ENCODE results near the gene TMPRSS11D. TPM values are rescaled to one million over a fixed set of nuclear protein-coding genes. Genes with fewer than 3 reads are reported as not detected.
A peak's percentile ranks its signal among the peaks of the same experiment; 100 is the strongest.

Gene TMPRSS11D
- total and polyA plus RNA-seq, 7 experiments from 2014 or later, result not detected

- Histone ChIP-seq H3K27me3 (ENCODE audit: control insufficient read depth in 2 of 2, insufficient read depth in 2 of 2, low read length in 2 of 2) (no peaks in the 10 kb centered on the region), H3K36me3 (ENCODE audit: control insufficient read depth in 2 of 3, insufficient read depth in 3 of 3, low read length in 3 of 3) (no peaks in the 10 kb centered on the region), H3K9me3 (ENCODE audit: control insufficient read depth in 2 of 3, low read length in 3 of 3) (no peaks in the 10 kb centered on the region), H3K27ac (ENCODE audit: low read depth, low read length) (no peak overlapping the region), H3K4me3 (ENCODE audit: low read length) (no peak overlapping the region), H3K4me1 (ENCODE audit: control insufficient read depth in 2 of 2, insufficient read depth in 2 of 2, low read length in 2 of 2) (no peaks in the 10 kb centered on the region)
- no peak for DNase-seq
- ChIA-PET CTCF (no interaction called here), POLR2A (no interaction called here)
- intact Hi-C loops (cut with micrococcal nuclease), result no loop called here
- no peak for ATAC-seq
- no peaks in the 10 kb centered on the region for H3K27me3 Mint-ChIP-seq
- H3K27ac Mint-ChIP-seq, result no peak overlapping the region
- no peak overlapping the region for H3K4me3 Mint-ChIP-seq
- no peaks in the 10 kb centered on the region for H3K36me3 Mint-ChIP-seq
- peaks cover 0 to 7% (median 0%) of the 10 kb centered on the region in 7 donors for H3K4me1 Mint-ChIP-seq
- peaks cover 0 to 13% (median 0%) of the 10 kb centered on the region in 11 donors for H3K9me3 Mint-ChIP-seq
These were observed 9.1 kb upstream of the TMPRSS11D start for GRCh38 chr4:67892905-67893304.

- Mint-ChIP-seq H3K27me3 (no peaks in the 10 kb centered on the region), H3K4me1 (peaks cover 0 to 7% (median 0%) of the 10 kb centered on the region in 7 donors), H3K36me3 (no peaks in the 10 kb centered on the region), H3K27ac (no peak overlapping the region), H3K9me3 (peaks cover 0 to 13% (median 0%) of the 10 kb centered on the region in 11 donors), H3K4me3 (no peak overlapping the region)
- no peaks in the 10 kb centered on the region for H3K27me3 ChIP-seq (ENCODE audit: control insufficient read depth in 2 of 2, insufficient read depth in 2 of 2, low read length in 2 of 2)
- ChIA-PET POLR2A (no interaction called here), CTCF (no interaction called here)
- no peaks in the 10 kb centered on the region for H3K9me3 ChIP-seq (ENCODE audit: control insufficient read depth in 2 of 3, low read length in 3 of 3)
- DNase-seq (no peak), ATAC-seq (no peak)
- no peak overlapping the region for H3K4me3 ChIP-seq (ENCODE audit: low read length)
- intact Hi-C loops (cut with micrococcal nuclease), result no loop called here
- H3K4me1 ChIP-seq (ENCODE audit: control insufficient read depth in 2 of 2, insufficient read depth in 2 of 2, low read length in 2 of 2), result no peaks in the 10 kb centered on the region
- H3K27ac ChIP-seq (ENCODE audit: low read depth, low read length), result no peak overlapping the region
- H3K36me3 ChIP-seq (ENCODE audit: control insufficient read depth in 2 of 3, insufficient read depth in 3 of 3, low read length in 3 of 3), result no peaks in the 10 kb centered on the region
These were observed 8.5 kb upstream of the TMPRSS11D start for GRCh38 chr4:67892253-67892652.

- Histone ChIP-seq H3K4me1 (ENCODE audit: control insufficient read depth in 2 of 2, insufficient read depth in 2 of 2, low read length in 2 of 2) (no peaks in the 10 kb centered on the region), H3K4me3 (ENCODE audit: low read length) (no peak overlapping the region), H3K27ac (ENCODE audit: low read depth, low read length) (no peak overlapping the region), H3K9me3 (ENCODE audit: control insufficient read depth in 2 of 3, low read length in 3 of 3) (no peaks in the 10 kb centered on the region), H3K27me3 (ENCODE audit: control insufficient read depth in 2 of 2, insufficient read depth in 2 of 2, low read length in 2 of 2) (no peaks in the 10 kb centered on the region), H3K36me3 (ENCODE audit: control insufficient read depth in 2 of 3, insufficient read depth in 3 of 3, low read length in 3 of 3) (no peaks in the 10 kb centered on the region)
- no peaks in the 10 kb centered on the region for H3K27me3 Mint-ChIP-seq
- H3K4me3 Mint-ChIP-seq, result no peak overlapping the region
- DNase-seq (no peak), ATAC-seq (no peak)
- POLR2A ChIA-PET, result no interaction called here
- peaks cover 0 to 13% (median 0%) of the 10 kb centered on the region in 11 donors for H3K9me3 Mint-ChIP-seq
- CTCF ChIA-PET, result no interaction called here
- peaks cover 0 to 7% (median 0%) of the 10 kb centered on the region in 7 donors for H3K4me1 Mint-ChIP-seq
- intact Hi-C loops (cut with micrococcal nuclease), result no loop called here
- H3K27ac Mint-ChIP-seq, result no peak overlapping the region
- H3K36me3 Mint-ChIP-seq, result no peaks in the 10 kb centered on the region
These were observed 7.8 kb upstream of the TMPRSS11D start for GRCh38 chr4:67891645-67892044.

GRCh38 chr4:67886281-67886680 is 2.5 kb upstream of the TMPRSS11D start:
- intact Hi-C loops (cut with micrococcal nuclease), result no loop called here
- no peak for DNase-seq
- H3K4me1 ChIP-seq (ENCODE audit: control insufficient read depth in 2 of 2, insufficient read depth in 2 of 2, low read length in 2 of 2), result no peaks in the 10 kb centered on the region

GRCh38 chr4:67885762-67886161 is 2.0 kb upstream of the TMPRSS11D start:
- Histone ChIP-seq H3K4me3 (ENCODE audit: low read length) (no peak overlapping the region), H3K36me3 (ENCODE audit: control insufficient read depth in 2 of 3, insufficient read depth in 3 of 3, low read length in 3 of 3) (no peaks in the 10 kb centered on the region), H3K27me3 (ENCODE audit: control insufficient read depth in 2 of 2, insufficient read depth in 2 of 2, low read length in 2 of 2) (no peaks in the 10 kb centered on the region), H3K9me3 (ENCODE audit: control insufficient read depth in 2 of 3, low read length in 3 of 3) (no peaks in the 10 kb centered on the region), H3K4me1 (ENCODE audit: control insufficient read depth in 2 of 2, insufficient read depth in 2 of 2, low read length in 2 of 2) (no peaks in the 10 kb centered on the region), H3K27ac (ENCODE audit: low read depth, low read length) (no peak overlapping the region)
- no peak overlapping the region for H3K4me3 Mint-ChIP-seq
- peaks cover 0 to 8% (median 0%) of the 10 kb centered on the region in 11 donors for H3K9me3 Mint-ChIP-seq
- H3K27me3 Mint-ChIP-seq, result peaks cover 0 to 17% (median 5%) of the 10 kb centered on the region in 5 donors
- intact Hi-C loops (cut with micrococcal nuclease), result no loop called here
- peak; percentile 20 for ATAC-seq
- CTCF ChIA-PET, result no interaction called here
- no peaks in the 10 kb centered on the region for H3K36me3 Mint-ChIP-seq
- no peak for DNase-seq
- H3K27ac Mint-ChIP-seq, result no peak overlapping the region
- H3K4me1 Mint-ChIP-seq, result peaks cover 0 to 9% (median 0%) of the 10 kb centered on the region in 7 donors
- POLR2A ChIA-PET, result no interaction called here

More at GRCh38 chr4:67886281-67886680, 2.5 kb upstream of the TMPRSS11D start:
- ChIA-PET POLR2A (interaction anchor here (0.7 kb wide), 1 partner anchor 123 kb away, joined by 3 read pairs; no protein-coding TSS in a partner anchor), CTCF (no interaction called here)
- Mint-ChIP-seq H3K9me3 (peaks cover 0 to 8% (median 0%) of the 10 kb centered on the region in 11 donors), H3K27ac (no peak overlapping the region), H3K4me3 (no peak overlapping the region), H3K36me3 (no peaks in the 10 kb centered on the region), H3K4me1 (peaks cover 0 to 9% (median 0%) of the 10 kb centered on the region in 7 donors), H3K27me3 (peaks cover 0 to 12% (median 5%) of the 10 kb centered on the region in 5 donors)
- Histone ChIP-seq H3K36me3 (ENCODE audit: control insufficient read depth in 2 of 3, insufficient read depth in 3 of 3, low read length in 3 of 3) (no peaks in the 10 kb centered on the region), H3K27me3 (ENCODE audit: control insufficient read depth in 2 of 2, insufficient read depth in 2 of 2, low read length in 2 of 2) (no peaks in the 10 kb centered on the region), H3K27ac (ENCODE audit: low read depth, low read length) (no peak overlapping the region), H3K4me3 (ENCODE audit: low read length) (no peak overlapping the region), H3K9me3 (ENCODE audit: control insufficient read depth in 2 of 3, low read length in 3 of 3) (no peaks in the 10 kb centered on the region)
- peak; percentile 49 for ATAC-seq

- POLR2A ChIA-PET, result no interaction called here
- Mint-ChIP-seq H3K4me3 (no peak overlapping the region), H3K27me3 (peaks cover 0 to 17% (median 5%) of the 10 kb centered on the region in 5 donors), H3K27ac (no peak overlapping the region), H3K4me1 (peaks cover 0 to 5% (median 0%) of the 10 kb centered on the region in 7 donors), H3K36me3 (no peaks in the 10 kb centered on the region), H3K9me3 (peaks cover 0 to 4% (median 0%) of the 10 kb centered on the region in 11 donors)
- no peaks in the 10 kb centered on the region for H3K27me3 ChIP-seq (ENCODE audit: control insufficient read depth in 2 of 2, insufficient read depth in 2 of 2, low read length in 2 of 2)
- CTCF ChIA-PET, result no interaction called here
- no peaks in the 10 kb centered on the region for H3K4me1 ChIP-seq (ENCODE audit: control insufficient read depth in 2 of 2, insufficient read depth in 2 of 2, low read length in 2 of 2)
- DNase-seq, result no peak
- ATAC-seq, result no peak
- intact Hi-C loops (cut with micrococcal nuclease), result no loop called here
- no peak overlapping the region for H3K27ac ChIP-seq (ENCODE audit: low read depth, low read length)
- H3K4me3 ChIP-seq (ENCODE audit: low read length), result no peak overlapping the region
- H3K36me3 ChIP-seq (ENCODE audit: control insufficient read depth in 2 of 3, insufficient read depth in 3 of 3, low read length in 3 of 3), result no peaks in the 10 kb centered on the region
- no peaks in the 10 kb centered on the region for H3K9me3 ChIP-seq (ENCODE audit: control insufficient read depth in 2 of 3, low read length in 3 of 3)
These were observed 899 bp upstream of the TMPRSS11D start for GRCh38 chr4:67884701-67885100.

- Histone ChIP-seq H3K4me1 (ENCODE audit: control insufficient read depth in 2 of 2, insufficient read depth in 2 of 2, low read length in 2 of 2) (no peaks in the 10 kb centered on the region), H3K4me3 (ENCODE audit: low read length) (no peak overlapping the region), H3K36me3 (ENCODE audit: control insufficient read depth in 2 of 3, insufficient read depth in 3 of 3, low read length in 3 of 3) (no peaks in the 10 kb centered on the region), H3K27me3 (ENCODE audit: control insufficient read depth in 2 of 2, insufficient read depth in 2 of 2, low read length in 2 of 2) (no peaks in the 10 kb centered on the region), H3K9me3 (ENCODE audit: control insufficient read depth in 2 of 3, low read length in 3 of 3) (no peaks in the 10 kb centered on the region), H3K27ac (ENCODE audit: low read depth, low read length) (no peak overlapping the region)
- peaks cover 0 to 22% (median 8%) of the 10 kb centered on the region in 5 donors for H3K27me3 Mint-ChIP-seq
- CTCF ChIA-PET, result no interaction called here
- no peaks in the 10 kb centered on the region for H3K9me3 Mint-ChIP-seq
- H3K36me3 Mint-ChIP-seq, result no peaks in the 10 kb centered on the region
- no peak for DNase-seq
- H3K4me3 Mint-ChIP-seq, result no peak overlapping the region
- POLR2A ChIA-PET, result no interaction called here
- intact Hi-C loops (cut with micrococcal nuclease), result no loop called here
- ATAC-seq, result no peak
- no peak overlapping the region for H3K27ac Mint-ChIP-seq
- peaks cover 0 to 5% (median 0%) of the 10 kb centered on the region in 7 donors for H3K4me1 Mint-ChIP-seq
These were observed 344 bp downstream of the TMPRSS11D start for GRCh38 chr4:67883458-67883857.
